ENCODE results near the gene PHF19. TPM values are rescaled to one million over a fixed set of nuclear protein-coding genes. Genes with fewer than 3 reads are reported as not detected.

The PHF19 gene
- total and polyA plus RNA-seq, 2 experiments from 2014 or later = 16.8 to 31.0 TPM

DNA sequence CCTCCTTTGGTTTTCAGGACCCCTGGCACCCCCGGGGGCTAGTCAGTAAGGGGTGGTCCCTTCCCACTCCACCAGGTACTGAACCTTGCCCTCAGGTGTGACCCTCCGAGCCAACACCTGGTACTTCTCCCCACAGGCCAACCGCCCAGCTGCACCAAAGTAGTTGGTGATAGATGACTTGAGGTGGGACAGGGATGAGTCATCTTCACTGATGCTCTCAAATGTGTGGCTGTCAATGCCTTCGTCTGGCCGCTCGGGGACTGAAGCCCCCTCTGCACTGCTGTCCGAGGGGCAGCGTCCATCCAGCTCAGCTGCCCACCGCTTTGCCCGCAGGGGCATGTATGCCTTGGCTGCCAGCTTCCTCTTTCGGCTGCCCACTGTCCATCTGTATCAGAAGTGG, 19.1 kb downstream of the PHF19 start (continued):
- TF ChIP-seq POLR2AphosphoS5 (IDR thresholded peaks at IDR 0.05; ENCODE audit: low read depth) = no peak
- TF ChIP-seq STAT1 (IDR thresholded peaks at IDR 0.05; ENCODE audit: unreplicated experiment) = no peak
- no peak for TF ChIP-seq EZH2phosphoT487 (IDR thresholded peaks at IDR 0.05; ENCODE audit: unreplicated experiment)
- TF ChIP-seq, protein P1, sequence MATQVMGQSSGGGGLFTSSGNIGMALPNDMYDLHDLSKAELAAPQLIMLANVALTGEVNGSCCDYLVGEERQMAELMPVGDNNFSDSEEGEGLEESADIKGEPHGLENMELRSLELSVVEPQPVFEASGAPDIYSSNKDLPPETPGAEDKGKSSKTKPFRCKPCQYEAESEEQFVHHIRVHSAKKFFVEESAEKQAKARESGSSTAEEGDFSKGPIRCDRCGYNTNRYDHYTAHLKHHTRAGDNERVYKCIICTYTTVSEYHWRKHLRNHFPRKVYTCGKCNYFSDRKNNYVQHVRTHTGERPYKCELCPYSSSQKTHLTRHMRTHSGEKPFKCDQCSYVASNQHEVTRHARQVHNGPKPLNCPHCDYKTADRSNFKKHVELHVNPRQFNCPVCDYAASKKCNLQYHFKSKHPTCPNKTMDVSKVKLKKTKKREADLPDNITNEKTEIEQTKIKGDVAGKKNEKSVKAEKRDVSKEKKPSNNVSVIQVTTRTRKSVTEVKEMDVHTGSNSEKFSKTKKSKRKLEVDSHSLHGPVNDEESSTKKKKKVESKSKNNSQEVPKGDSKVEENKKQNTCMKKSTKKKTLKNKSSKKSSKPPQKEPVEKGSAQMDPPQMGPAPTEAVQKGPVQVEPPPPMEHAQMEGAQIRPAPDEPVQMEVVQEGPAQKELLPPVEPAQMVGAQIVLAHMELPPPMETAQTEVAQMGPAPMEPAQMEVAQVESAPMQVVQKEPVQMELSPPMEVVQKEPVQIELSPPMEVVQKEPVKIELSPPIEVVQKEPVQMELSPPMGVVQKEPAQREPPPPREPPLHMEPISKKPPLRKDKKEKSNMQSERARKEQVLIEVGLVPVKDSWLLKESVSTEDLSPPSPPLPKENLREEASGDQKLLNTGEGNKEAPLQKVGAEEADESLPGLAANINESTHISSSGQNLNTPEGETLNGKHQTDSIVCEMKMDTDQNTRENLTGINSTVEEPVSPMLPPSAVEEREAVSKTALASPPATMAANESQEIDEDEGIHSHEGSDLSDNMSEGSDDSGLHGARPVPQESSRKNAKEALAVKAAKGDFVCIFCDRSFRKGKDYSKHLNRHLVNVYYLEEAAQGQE (IDR thresholded peaks at IDR 0.05; ENCODE audit: unreplicated experiment) = no peak
- TF ChIP-seq CREB1 (CRISPR knock-in tag; IDR thresholded peaks at IDR 0.05; ENCODE audit: low read depth) = no peak
- TF ChIP-seq NANOG (IDR thresholded peaks at IDR 0.05; ENCODE audit: borderline replicate concordance) = no peak
- no peak for TF ChIP-seq ZNF331 (CRISPR knock-in tag; IDR thresholded peaks at IDR 0.05; ENCODE audit: low read depth)

DNA sequence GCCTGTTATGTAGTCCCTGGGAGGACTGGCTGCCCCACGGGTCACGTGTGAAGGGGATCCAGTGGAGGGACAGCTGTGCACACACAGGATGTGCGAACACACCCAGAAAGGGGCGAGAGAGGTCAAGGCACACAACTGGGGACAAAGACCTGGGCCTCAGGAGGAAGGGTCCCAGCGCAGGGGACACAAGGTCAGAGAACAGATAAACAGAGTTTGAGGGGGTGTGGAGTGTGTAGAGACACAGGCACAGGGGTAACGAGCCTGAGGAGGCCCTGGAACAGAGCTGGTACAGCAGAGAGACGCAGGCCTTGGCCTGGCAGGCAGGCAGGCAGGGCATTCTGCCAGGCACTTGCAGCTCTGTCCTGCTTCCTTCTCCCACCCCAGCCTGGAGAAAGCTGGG, 19.5 kb downstream of the PHF19 start:
- Histone ChIP-seq H3K9me2 (ENCODE audit: insufficient read depth) (no peaks in the 10 kb centered on the region), H3K27me3 (ENCODE audit: insufficient read depth) (no peaks in the 10 kb centered on the region), H3F3A (replicated peaks; ENCODE audit: low read depth) (no peaks in the 10 kb centered on the region), H3K36me3 (ENCODE audit: insufficient read depth) (no peaks in the 10 kb centered on the region), H4K20me1 (replicated peaks; ENCODE audit: insufficient read depth) (no peaks in the 10 kb centered on the region), H3K79me2 (replicated peaks; ENCODE audit: insufficient read depth) (no peaks in the 10 kb centered on the region), H2AFZ (no peak overlapping the region), H3K4me2 (no peak overlapping the region), H3K4me1 (ENCODE audit: insufficient read depth) (peaks cover 5% of the 10 kb centered on the region; the same call in 1 of the 2 replicates), H3K27ac (ENCODE audit: low read depth) (no peak overlapping the region), H3K4me3 (no peak overlapping the region)
- ATAC-seq = no peak
- peaks cover 8% of the 10 kb centered on the region for H3K27me3 Mint-ChIP-seq (ENCODE audit: insufficient read depth, low read depth, poor library complexity)
- H3K36me3 Mint-ChIP-seq (ENCODE audit: low read depth) = peaks cover 9% of the 10 kb centered on the region
- no peaks in the 10 kb centered on the region for H3K9me3 Mint-ChIP-seq
- no peak overlapping the region for H3K4me3 Mint-ChIP-seq
- no peak for DNase-seq (ENCODE audit: low spot score)
- peak overlapping the region; percentile 75; the same call in 1 of the 2 replicates for H3K27ac Mint-ChIP-seq
- H3K4me1 Mint-ChIP-seq = peaks cover 8% of the 10 kb centered on the region
- TF ChIP-seq, protein P2, sequence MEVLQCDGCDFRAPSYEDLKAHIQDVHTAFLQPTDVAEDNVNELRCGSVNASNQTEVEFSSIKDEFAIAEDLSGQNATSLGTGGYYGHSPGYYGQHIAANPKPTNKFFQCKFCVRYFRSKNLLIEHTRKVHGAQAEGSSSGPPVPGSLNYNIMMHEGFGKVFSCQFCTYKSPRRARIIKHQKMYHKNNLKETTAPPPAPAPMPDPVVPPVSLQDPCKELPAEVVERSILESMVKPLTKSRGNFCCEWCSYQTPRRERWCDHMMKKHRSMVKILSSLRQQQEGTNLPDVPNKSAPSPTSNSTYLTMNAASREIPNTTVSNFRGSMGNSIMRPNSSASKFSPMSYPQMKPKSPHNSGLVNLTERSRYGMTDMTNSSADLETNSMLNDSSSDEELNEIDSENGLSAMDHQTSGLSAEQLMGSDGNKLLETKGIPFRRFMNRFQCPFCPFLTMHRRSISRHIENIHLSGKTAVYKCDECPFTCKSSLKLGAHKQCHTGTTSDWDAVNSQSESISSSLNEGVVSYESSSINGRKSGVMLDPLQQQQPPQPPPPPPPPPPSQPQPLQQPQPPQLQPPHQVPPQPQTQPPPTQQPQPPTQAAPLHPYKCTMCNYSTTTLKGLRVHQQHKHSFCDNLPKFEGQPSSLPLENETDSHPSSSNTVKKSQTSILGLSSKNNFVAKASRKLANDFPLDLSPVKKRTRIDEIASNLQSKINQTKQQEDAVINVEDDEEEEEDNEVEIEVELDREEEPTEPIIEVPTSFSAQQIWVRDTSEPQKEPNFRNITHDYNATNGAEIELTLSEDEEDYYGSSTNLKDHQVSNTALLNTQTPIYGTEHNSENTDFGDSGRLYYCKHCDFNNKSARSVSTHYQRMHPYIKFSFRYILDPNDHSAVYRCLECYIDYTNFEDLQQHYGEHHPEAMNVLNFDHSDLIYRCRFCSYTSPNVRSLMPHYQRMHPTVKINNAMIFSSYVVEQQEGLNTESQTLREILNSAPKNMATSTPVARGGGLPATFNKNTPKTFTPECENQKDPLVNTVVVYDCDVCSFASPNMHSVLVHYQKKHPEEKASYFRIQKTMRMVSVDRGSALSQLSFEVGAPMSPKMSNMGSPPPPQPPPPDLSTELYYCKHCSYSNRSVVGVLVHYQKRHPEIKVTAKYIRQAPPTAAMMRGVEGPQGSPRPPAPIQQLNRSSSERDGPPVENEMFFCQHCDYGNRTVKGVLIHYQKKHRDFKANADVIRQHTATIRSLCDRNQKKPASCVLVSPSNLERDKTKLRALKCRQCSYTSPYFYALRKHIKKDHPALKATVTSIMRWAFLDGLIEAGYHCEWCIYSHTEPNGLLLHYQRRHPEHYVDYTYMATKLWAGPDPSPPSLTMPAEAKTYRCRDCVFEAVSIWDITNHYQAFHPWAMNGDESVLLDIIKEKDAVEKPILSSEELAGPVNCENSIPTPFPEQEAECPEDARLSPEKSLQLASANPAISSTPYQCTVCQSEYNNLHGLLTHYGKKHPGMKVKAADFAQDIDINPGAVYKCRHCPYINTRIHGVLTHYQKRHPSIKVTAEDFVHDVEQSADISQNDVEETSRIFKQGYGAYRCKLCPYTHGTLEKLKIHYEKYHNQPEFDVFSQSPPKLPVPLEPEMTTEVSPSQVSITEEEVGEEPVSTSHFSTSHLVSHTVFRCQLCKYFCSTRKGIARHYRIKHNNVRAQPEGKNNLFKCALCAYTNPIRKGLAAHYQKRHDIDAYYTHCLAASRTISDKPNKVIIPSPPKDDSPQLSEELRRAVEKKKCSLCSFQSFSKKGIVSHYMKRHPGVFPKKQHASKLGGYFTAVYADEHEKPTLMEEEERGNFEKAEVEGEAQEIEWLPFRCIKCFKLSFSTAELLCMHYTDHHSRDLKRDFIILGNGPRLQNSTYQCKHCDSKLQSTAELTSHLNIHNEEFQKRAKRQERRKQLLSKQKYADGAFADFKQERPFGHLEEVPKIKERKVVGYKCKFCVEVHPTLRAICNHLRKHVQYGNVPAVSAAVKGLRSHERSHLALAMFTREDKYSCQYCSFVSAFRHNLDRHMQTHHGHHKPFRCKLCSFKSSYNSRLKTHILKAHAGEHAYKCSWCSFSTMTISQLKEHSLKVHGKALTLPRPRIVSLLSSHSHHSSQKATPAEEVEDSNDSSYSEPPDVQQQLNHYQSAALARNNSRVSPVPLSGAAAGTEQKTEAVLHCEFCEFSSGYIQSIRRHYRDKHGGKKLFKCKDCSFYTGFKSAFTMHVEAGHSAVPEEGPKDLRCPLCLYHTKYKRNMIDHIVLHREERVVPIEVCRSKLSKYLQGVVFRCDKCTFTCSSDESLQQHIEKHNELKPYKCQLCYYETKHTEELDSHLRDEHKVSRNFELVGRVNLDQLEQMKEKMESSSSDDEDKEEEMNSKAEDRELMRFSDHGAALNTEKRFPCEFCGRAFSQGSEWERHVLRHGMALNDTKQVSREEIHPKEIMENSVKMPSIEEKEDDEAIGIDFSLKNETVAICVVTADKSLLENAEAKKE (CRISPR knock-in tag; IDR thresholded peaks at IDR 0.05) = no peak
- TF ChIP-seq STAT1 (IDR thresholded peaks at IDR 0.05; ENCODE audit: unreplicated experiment) (no peak), ZNF331 (CRISPR knock-in tag; IDR thresholded peaks at IDR 0.05; ENCODE audit: low read depth) (no peak), ZNF114 (CRISPR knock-in tag; IDR thresholded peaks at IDR 0.05) (no peak), POLR2AphosphoS5 (IDR thresholded peaks at IDR 0.05; ENCODE audit: low read depth) (no peak)
- TF ChIP-seq, protein P3, sequence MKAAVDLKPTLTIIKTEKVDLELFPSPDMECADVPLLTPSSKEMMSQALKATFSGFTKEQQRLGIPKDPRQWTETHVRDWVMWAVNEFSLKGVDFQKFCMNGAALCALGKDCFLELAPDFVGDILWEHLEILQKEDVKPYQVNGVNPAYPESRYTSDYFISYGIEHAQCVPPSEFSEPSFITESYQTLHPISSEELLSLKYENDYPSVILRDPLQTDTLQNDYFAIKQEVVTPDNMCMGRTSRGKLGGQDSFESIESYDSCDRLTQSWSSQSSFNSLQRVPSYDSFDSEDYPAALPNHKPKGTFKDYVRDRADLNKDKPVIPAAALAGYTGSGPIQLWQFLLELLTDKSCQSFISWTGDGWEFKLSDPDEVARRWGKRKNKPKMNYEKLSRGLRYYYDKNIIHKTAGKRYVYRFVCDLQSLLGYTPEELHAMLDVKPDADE (IDR thresholded peaks at IDR 0.05) = no peak
- TF ChIP-seq, protein P1 (IDR thresholded peaks at IDR 0.05; ENCODE audit: unreplicated experiment) = no peak

Measured in GM23338 (cell line).